MCF 10A (cell line): ENCODE data around the gene PLCL1. TPM values are rescaled to one million over a fixed set of nuclear protein-coding genes. Genes with fewer than 3 reads are reported as not detected.

Experiments
- BruUV-seq: library from RNA; stranded (reverse); fragments of 400-500 nt; replicated peaks from 2 replicates; lab custom pipeline; 2021; lab: Mats Ljungman, UMichigan
- CTCF ChIA-PET: fragments of 300-600 bp; sonication (Branson Sonifier 250); formaldehyde crosslinking; extraction: SDS; loops from one replicate; lab custom pipeline; 2021; ENCODE audit warnings: antibody characterized with exemption, inconsistent platforms; lab: Yijun Ruan, JAX
- POLR2A ChIA-PET: fragments of 300-600, 350-650 bp; sonication (Branson Sonifier 250); formaldehyde crosslinking; extraction: SDS; loops from one replicate; lab custom pipeline; 2020; ENCODE audit warnings: antibody characterized with exemption, inconsistent platforms; lab: Yijun Ruan, JAX
- DNase-seq: peaks from one replicate; pipeline ENCODE4 v3.0.0-alpha.2; 2018; ENCODE audit not compliant: unreplicated experiment
- H3K27ac Mint-ChIP-seq: one replicate; pipeline ENCODE4 v1.8.0; 2022; ENCODE audit warnings: mild to moderate bottlenecking, low read depth, mixed read lengths; ENCODE audit not compliant: unreplicated experiment
- H3K27me3 Mint-ChIP-seq: one replicate; pipeline ENCODE4 v1.8.0; 2022; ENCODE audit warnings: mixed read lengths; ENCODE audit not compliant: insufficient read depth, unreplicated experiment
- H3K36me3 Mint-ChIP-seq: one replicate; pipeline ENCODE4 v1.8.0; 2022; ENCODE audit warnings: mild to moderate bottlenecking, moderate library complexity, mixed read lengths; ENCODE audit not compliant: insufficient read depth, unreplicated experiment
- H3K4me1 Mint-ChIP-seq: one replicate; pipeline ENCODE4 v1.8.0; 2022; ENCODE audit warnings: mixed read lengths; ENCODE audit not compliant: insufficient read depth, unreplicated experiment
- H3K4me3 Mint-ChIP-seq: one replicate; pipeline ENCODE4 v1.8.0; 2022; ENCODE audit warnings: mild to moderate bottlenecking, moderate library complexity, mixed read lengths; ENCODE audit not compliant: unreplicated experiment
- H3K9me3 Mint-ChIP-seq: one replicate; pipeline ENCODE4 v1.8.0; 2022; ENCODE audit warnings: mixed read lengths; ENCODE audit not compliant: unreplicated experiment
- CTCF ChIP-seq: fragments of 200-600 bp; IDR thresholded peaks from one replicate; pipeline ENCODE4 v1.8.0; 2022; ENCODE audit warnings: antibody characterized with exemption, mild to moderate bottlenecking; ENCODE audit not compliant: unreplicated experiment
- intact Hi-C: fragments of 100-400 bp; cut with micrococcal nuclease; formaldehyde crosslinking; loops from 2 replicates; pipeline ENCODE4 v1.14.1; 2022
- total RNA-seq: library from RNA; stranded (reverse); gene quantifications from 2 replicates; pipeline ENCODE4 v1.2.3, GENCODE V29; 2022

PLCL1 gene
- total RNA-seq, 1 experiment from 2014 or later = 0.12 TPM

- H3K9me3 Mint-ChIP-seq = no peaks in the 10 kb centered on the region
- DNase-seq = peak; percentile 21
- TF ChIP-seq CTCF = no peak
- ChIA-PET CTCF (no interaction called here), POLR2A (no interaction called here)
- H3K27me3 Mint-ChIP-seq = no peaks in the 10 kb centered on the region
- H3K4me1 Mint-ChIP-seq = peaks cover 21% of the 10 kb centered on the region
- no peaks in the 10 kb centered on the region for H3K36me3 Mint-ChIP-seq
- H3K4me3 Mint-ChIP-seq = no peak overlapping the region
- H3K27ac Mint-ChIP-seq = no peak overlapping the region
- no TSS peak for BruUV-seq
- intact Hi-C loops = no loop called here
Measured at GRCh38 chr2:197873293-197873701, 68.9 kb downstream of the PLCL1 start.

- H3K9me3 Mint-ChIP-seq = no peaks in the 10 kb centered on the region
- H3K27me3 Mint-ChIP-seq = no peaks in the 10 kb centered on the region
- peaks cover 21% of the 10 kb centered on the region for H3K4me1 Mint-ChIP-seq
- no TSS peak for BruUV-seq
- H3K27ac Mint-ChIP-seq = no peak overlapping the region
- TF ChIP-seq CTCF = no peak
- H3K4me3 Mint-ChIP-seq = no peak overlapping the region
- POLR2A ChIA-PET = interaction anchor here (1.1 kb wide), 1 partner anchor 11 kb away, joined by 3 read pairs; no protein-coding TSS in a partner anchor
- no peaks in the 10 kb centered on the region for H3K36me3 Mint-ChIP-seq
- intact Hi-C loops = no loop called here
- CTCF ChIA-PET = no interaction called here
- DNase-seq = no peak
Measured at GRCh38 chr2:197875763-197876162, 71.4 kb downstream of the PLCL1 start.

GRCh38 chr2:197876524-197876923 is 72.1 kb downstream of the PLCL1 start:
- Mint-ChIP-seq H3K4me3 (no peak overlapping the region), H3K4me1 (peaks cover 21% of the 10 kb centered on the region), H3K27ac (no peak overlapping the region), H3K9me3 (no peaks in the 10 kb centered on the region), H3K27me3 (no peaks in the 10 kb centered on the region), H3K36me3 (no peaks in the 10 kb centered on the region)
- ChIA-PET POLR2A (no interaction called here), CTCF (no interaction called here)
- intact Hi-C loops = no loop called here
- TF ChIP-seq CTCF = no peak
- DNase-seq = no peak
- BruUV-seq = no TSS peak

- H3K36me3 Mint-ChIP-seq = no peaks in the 10 kb centered on the region
- no peak for DNase-seq
- no peak for TF ChIP-seq CTCF
Measured at GRCh38 chr2:197877038-197877437, 72.6 kb downstream of the PLCL1 start.

More at GRCh38 chr2:197877038-197877437, 72.6 kb downstream of the PLCL1 start:
- POLR2A ChIA-PET = no interaction called here
- Mint-ChIP-seq H3K4me1 (peaks cover 21% of the 10 kb centered on the region), H3K27ac (no peak overlapping the region), H3K4me3 (no peak overlapping the region), H3K27me3 (no peaks in the 10 kb centered on the region), H3K9me3 (no peaks in the 10 kb centered on the region)
- BruUV-seq = no TSS peak
- CTCF ChIA-PET = no interaction called here
- intact Hi-C loops = no loop called here
